HuH-7.5 (cell line): ENCODE results near the gene TNRC18.

Experiments used
- DNase-seq: peaks from one replicate; pipeline ENCODE4 v3.0.0; 2011; ENCODE audit warnings: low spot score

Gene TNRC18

GRCh38 chr7:5404421-5404826 is 19.2 kb downstream of the TNRC18 start:
- no peak for DNase-seq

DNA sequence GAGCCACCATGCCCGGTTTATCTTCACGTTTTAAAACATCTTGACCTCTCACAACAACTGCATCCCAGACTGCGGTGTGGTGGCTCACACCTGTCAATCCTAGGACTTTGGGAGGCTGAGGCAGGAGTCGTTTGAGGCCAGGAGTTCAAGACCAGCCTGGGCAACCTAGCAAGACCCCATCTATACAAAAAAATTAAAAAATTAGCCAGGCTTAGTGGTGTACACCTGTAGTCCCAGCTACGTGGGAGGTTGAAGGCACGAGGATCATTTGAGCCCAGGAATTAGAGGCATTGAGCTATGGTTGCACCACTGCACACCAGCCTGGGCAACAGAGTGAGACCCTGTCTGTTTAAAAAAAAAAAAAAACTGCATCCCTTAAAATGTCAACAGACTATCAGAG is 20.2 kb downstream of the TNRC18 start:
- no peak for DNase-seq

GRCh38 chr7:5397736-5398135 is 25.9 kb downstream of the TNRC18 start:
- no peak for DNase-seq

- DNase-seq: peak; percentile 99
Observed at GRCh38 chr7:5396999-5397663, 26.5 kb downstream of the TNRC18 start.

- peak; percentile 92 for DNase-seq
Observed at GRCh38 chr7:5396542-5396941, 27.1 kb downstream of the TNRC18 start.

GRCh38 chr7:5395246-5395645 is 28.4 kb downstream of the TNRC18 start:
- DNase-seq: no peak

DNA sequence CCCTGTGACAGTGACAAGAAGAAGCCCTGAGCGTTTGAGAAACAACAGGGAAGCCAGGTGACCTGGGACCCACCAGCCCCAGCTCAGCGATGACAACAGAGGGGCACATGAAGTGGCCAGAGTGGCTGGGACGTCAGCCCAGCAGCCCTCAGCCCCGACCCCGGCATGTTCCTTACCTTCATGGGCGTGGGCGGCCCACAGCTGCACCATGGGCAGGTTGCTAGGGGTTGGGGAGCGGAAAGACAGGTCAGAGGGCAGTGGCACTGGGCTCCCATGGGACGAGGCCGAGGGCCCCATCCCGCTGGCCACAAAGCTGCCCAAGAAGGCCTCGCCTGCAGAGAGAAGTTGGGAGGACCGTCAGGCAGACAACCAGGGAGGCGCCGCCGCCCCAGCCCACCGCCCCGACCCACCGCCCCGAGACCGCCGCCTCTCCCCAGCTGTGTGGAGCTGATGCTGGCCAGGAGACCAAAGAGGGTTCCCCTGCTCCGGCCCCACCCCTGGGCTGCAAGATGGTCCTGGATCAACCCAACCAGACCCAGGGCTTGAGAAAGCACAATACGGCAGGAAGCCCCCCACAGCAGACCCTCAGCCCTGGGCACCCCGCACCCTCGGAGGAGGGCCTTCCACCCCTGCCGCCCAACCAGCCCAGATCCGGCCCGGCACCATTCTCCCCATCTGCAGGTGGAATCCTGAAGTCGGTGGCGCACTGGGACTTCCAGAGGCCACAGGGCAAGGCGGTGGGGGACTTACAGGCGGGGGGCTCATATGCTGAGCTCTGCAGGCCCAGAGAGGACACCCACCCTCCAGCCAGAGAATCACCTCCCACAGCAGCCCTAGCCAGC is 29.1 kb downstream of the TNRC18 start:
- DNase-seq: no peak

DNA sequence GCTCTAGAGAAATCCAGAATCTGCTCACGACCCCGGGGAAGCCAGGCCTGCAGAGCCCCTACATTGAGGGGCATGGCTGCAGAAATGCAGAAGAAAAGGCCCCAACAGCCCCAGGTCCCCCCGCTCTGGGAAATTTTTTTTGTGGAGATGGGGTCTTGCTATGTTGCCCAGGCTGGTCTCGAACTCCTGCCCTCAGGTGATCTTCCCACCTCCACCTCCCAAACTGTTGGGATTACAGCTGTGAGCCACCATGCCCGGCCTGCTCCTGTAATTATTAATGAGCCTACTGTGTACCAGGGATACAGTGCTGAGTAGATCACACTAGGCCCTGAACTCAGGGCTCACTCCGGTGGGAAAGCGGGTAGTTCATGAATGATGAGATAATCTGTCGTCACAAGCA is 29.9 kb downstream of the TNRC18 start:
- DNase-seq: no peak

DNA sequence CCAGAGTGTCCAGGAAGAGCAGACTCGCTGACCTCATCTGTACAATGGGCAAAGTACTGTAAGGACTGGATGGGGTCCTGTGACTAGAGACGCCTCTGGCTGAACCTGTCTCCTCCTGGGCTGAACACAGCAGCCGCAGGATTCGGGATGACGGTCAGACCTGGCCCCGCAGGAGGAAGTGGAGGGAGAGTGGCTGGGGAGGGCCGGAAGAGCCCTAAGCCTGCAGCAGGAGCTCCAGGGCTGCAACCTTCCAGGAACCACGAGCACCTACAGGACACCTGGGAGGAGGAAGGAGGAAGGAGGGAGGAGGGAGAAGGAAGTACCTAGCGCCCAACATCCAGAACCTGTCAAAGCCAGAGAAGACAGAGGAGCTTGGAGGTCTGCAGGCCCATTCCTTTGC is 30.3 kb downstream of the TNRC18 start:
- DNase-seq: no peak

- no peak for DNase-seq
Observed at GRCh38 chr7:5390918-5391317, 32.7 kb downstream of the TNRC18 start.

DNA sequence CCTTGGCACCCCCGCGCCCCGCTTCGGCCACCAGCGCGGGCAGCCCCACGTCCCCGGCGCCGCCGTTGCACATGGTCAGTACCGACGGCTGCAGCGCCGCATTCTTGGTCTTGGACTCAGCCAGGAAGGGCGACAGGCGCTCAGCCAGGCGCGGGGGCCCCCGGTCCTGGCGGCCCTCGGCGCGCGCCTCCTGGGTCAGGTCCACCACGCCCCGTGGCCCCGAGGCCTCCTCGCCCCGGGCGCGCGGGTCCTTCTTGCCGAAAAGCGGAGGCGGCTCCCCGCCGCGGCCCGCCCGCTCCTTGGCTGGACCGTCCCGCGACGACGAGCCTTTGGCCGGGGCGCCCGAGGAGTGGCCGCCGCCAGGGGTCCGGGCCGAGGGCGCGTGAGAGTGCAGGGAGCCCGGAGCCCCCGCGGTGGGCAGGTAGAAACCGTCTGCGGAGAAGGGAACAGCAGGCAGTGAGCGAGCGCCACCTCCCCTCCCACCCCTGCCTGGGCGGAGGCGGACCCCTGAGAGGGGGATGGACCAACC is 34.7 kb downstream of the TNRC18 start:
- no peak for DNase-seq

- no peak for DNase-seq
Observed at GRCh38 chr7:5388273-5388901, 35.2 kb downstream of the TNRC18 start.

DNA sequence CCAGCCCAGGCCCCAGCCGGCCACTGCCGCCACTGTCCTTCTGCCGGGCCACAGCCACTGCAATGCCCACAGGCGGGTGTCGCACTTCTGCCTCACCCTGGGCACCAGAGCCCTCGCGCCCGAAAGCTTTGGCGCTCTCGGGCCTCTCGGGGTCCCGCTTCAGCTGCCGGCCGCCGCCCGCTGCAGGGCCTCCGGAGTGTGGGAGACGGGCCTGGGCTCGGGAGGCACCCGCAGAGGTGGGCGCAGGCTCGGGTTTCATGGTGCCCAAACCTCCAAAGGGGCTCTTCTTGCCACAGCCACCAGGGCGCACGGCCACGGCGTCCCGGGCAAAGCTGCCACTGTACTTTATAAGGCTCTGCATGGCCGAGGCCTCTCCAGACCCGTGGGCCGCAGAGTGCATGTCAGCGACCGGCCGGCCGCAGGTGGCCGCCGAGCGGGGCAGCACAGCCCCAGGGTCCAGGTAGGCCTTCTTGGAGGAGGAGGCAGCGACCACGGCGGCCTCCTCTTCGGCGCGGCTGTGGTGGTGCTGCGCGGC is 35.9 kb downstream of the TNRC18 start:
- DNase-seq: no peak

DNA sequence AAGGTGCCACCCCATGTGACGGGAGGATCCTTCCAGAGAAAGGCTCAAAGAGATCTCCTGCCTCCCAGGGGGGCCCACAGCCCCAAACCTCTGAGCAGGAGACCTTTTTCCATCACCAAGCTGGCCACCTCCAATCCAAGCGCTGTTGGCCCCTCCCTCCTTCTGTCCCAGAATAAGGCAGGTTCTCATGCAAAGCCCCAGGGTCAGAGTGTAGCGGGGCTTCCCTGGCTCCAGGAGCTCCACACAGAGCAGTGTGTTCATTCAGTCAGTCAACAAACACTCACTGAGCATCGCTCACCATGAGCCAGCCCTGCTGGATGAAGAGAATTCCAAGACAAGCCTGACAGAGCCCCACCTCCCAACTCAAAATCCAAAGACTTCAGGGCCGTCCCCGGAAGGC is 39.0 kb downstream of the TNRC18 start:
- no peak for DNase-seq

DNA sequence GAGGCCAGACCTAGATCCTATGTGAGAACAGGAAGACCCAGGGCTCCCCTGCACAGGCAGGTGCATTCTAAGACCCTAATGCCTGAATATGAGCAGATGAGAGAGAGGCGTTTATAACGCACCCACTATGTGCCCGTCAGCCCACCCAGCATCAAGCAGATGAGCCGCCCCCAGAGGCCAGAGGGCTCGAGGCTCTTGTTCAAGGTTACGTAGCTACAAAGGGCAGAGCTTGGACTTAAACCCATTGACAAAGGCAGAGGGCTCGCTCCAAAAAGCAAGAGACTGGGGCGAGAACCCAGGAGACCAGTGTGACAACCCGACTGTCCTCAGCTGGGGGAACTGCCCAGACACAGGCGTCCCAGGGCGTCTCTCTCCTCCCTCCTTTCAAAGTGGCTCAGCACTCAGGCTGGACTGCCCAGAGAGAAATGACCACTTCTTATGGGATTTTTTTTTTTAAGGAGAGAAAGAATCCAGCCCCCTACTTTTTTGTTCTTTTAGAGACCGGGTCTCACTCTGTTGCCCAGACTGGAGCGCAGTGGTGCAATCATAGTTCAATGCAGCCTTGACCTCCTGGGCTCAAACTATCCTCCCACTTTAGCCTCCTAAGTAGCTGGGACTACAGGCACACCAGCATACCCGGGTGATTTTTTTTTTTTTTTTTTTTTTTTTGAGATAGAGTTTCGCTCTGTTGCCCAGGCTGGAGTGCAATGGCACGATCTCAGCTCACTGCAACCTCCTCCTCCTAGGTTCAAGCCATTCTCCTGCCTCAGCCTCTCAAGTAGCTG is 40.1 kb downstream of the TNRC18 start:
- no peak for DNase-seq

DNA sequence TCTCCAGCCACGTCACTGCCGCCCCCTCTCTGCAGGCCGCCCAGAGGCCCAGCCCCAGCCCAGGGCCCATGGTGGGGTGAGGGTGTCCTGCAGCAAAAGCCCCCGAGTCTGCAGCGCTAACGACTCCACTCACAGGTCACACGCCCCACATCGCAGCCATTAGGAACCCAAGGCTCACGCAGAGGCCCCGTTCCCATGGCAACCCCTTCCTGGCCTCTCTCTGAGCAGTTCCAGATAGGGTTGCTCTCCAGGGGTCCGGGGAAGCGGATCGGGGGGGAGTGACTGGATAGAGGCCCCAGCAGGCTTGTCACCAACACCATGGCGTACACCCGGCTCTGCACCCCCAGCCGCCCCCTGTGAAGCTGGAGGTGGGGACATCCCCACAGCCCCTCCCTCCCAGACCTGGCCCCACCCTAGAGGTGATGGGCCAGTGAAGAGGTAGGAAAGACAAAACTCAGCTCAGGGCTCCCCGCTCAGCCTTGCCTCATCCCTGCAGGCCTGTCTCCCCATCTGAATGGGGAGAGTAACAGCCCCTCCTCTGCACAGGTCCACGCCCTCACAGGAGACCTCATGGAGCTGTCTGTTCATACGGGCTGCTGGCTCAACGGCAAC is 41.2 kb downstream of the TNRC18 start:
- DNase-seq: no peak

GRCh38 chr7:5381071-5381772 is 42.4 kb downstream of the TNRC18 start:
- no peak for DNase-seq

DNA sequence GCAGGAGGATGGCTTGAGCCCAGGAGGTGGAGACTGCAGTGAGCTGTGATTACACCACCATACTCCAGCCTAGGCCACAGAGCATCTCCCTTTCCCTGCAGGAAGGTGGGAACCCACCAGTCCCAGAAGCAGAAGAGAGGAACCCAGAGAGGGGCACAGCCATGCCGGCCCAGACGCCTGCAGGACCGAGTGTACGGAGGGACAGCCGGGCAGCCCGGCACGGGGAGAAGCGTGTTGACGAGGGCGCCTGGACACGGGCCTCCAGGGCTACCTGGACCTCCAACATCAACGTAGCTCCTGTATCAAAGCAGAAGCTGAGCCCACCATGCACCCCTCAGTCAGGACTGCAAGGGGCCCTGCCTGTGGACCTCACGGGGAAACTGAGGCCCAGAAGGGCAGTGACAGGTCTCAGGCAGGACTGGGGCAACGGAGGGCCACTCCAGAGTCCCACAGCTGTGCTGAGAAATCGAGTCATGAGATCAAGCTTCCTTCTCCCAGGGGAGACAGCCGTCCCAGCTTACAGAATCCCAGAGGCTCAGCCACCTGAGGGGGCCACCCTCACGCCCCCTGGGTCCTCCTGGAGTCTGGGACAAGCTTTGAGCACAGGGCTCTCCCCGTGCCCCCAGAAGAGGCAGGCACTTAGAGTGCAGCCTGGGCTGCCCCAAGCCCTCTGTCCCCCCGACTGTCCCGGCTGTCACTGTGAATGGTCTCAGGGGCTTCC is 43.1 kb downstream of the TNRC18 start:
- DNase-seq: no peak

GRCh38 chr7:5379546-5379945 is 44.1 kb downstream of the TNRC18 start:
- DNase-seq: no peak

- DNase-seq: no peak
Observed at GRCh38 chr7:5377816-5378215, 45.8 kb downstream of the TNRC18 start.
